Astrocyte (in vitro differentiated cells and primary cell): ENCODE data around the gene ANO2. TPM values are rescaled to one million over a fixed set of nuclear protein-coding genes. Genes with fewer than 3 reads are reported as not detected.

ENCODE experiments used
- DNase-seq: peaks from one replicate; pipeline ENCODE4 v3.0.0-alpha.2; 2010; ENCODE audit warnings: low read depth
- FAIRE-seq: peaks from 2 replicates; lab custom pipeline; 2011; peaks lifted over from hg19 to GRCh38; lab: Jason Lieb, UNC
- H2AFZ ChIP-seq: 2 replicates; pipeline ENCODE4 v1.6.0; 2012; ENCODE audit warnings: low read depth, low read length, inconsistent platforms
- H3K27ac ChIP-seq: 2 replicates; pipeline ENCODE4 v1.5.1; 2011; ENCODE audit warnings: low read depth, low read length, inconsistent platforms
- H3K27me3 ChIP-seq: 2 replicates; pipeline ENCODE4 v1.6.0; 2011; ENCODE audit warnings: low read length, inconsistent platforms; ENCODE audit not compliant: insufficient read depth
- H3K36me3 ChIP-seq: 2 replicates; pipeline ENCODE4 v1.5.1; 2011; ENCODE audit warnings: low read length, inconsistent platforms; ENCODE audit not compliant: insufficient read depth
- H3K4me1 ChIP-seq: 2 replicates; pipeline ENCODE4 v1.5.1; 2011; ENCODE audit warnings: low read length, inconsistent platforms; ENCODE audit not compliant: insufficient read depth
- H3K4me2 ChIP-seq: 2 replicates; pipeline ENCODE4 v1.6.0; 2012; ENCODE audit warnings: low read length, inconsistent platforms
- H3K4me3 ChIP-seq: 2 replicates; pipeline ENCODE4 v1.5.1; 2011; ENCODE audit warnings: low read depth, mild to moderate bottlenecking, low read length, inconsistent platforms; ENCODE audit not compliant: insufficient read depth
- H3K79me2 ChIP-seq: 2 replicates; pipeline ENCODE4 v1.6.0; 2012; ENCODE audit warnings: mild to moderate bottlenecking, low read length, inconsistent platforms; ENCODE audit not compliant: insufficient read depth
- H3K9ac ChIP-seq: 2 replicates; pipeline ENCODE4 v1.6.0; 2012; ENCODE audit warnings: mild to moderate bottlenecking, low read length, inconsistent platforms
- H3K9me3 ChIP-seq: 2 replicates; pipeline ENCODE4 v1.5.1; 2012; ENCODE audit warnings: low read depth, mild to moderate bottlenecking, low read length, inconsistent platforms; ENCODE audit not compliant: insufficient read depth
- H4K20me1 ChIP-seq: 2 replicates; pipeline ENCODE4 v1.6.0; 2012; ENCODE audit warnings: low read length, inconsistent platforms; ENCODE audit not compliant: insufficient read depth
- H3K27ac Mint-ChIP-seq: one replicate; pipeline ENCODE4 v1.8.0; 2021; ENCODE audit warnings: mild to moderate bottlenecking, mixed read lengths; ENCODE audit not compliant: unreplicated experiment
- H3K27me3 Mint-ChIP-seq: one replicate; pipeline ENCODE4 v1.8.0; 2021; ENCODE audit warnings: low read depth, mixed read lengths; ENCODE audit not compliant: unreplicated experiment
- H3K36me3 Mint-ChIP-seq: one replicate; pipeline ENCODE4 v1.8.0; 2021; ENCODE audit warnings: low read depth, mixed read lengths; ENCODE audit not compliant: unreplicated experiment
- H3K4me1 Mint-ChIP-seq: one replicate; pipeline ENCODE4 v1.8.0; 2021; ENCODE audit warnings: low read depth, mixed read lengths; ENCODE audit not compliant: unreplicated experiment
- H3K4me3 Mint-ChIP-seq: one replicate; pipeline ENCODE4 v1.8.0; 2021; ENCODE audit warnings: mild to moderate bottlenecking, moderate library complexity, mixed read lengths; ENCODE audit not compliant: unreplicated experiment
- H3K9me3 Mint-ChIP-seq: one replicate; pipeline ENCODE4 v1.8.0; 2021; ENCODE audit warnings: mild to moderate bottlenecking, mixed read lengths; ENCODE audit not compliant: unreplicated experiment
- CTCF ChIP-seq: IDR thresholded peaks from 2 replicates; pipeline ENCODE4 v1.5.1; 2011; ENCODE audit warnings: low read depth, mild to moderate bottlenecking, inconsistent platforms, low read length, moderate library complexity; ENCODE audit not compliant: insufficient read depth
- EZH2 ChIP-seq: IDR thresholded peaks from 2 replicates; pipeline ENCODE4 v1.6.1; 2012; ENCODE audit warnings: mild to moderate bottlenecking, low read length, inconsistent platforms; ENCODE audit not compliant: insufficient read depth
- total RNA-seq: library from RNA; stranded (reverse); gene quantifications from 2 replicates; pipeline ENCODE4 v1.2.1, GENCODE V29; 2021

Gene ANO2
- total RNA-seq, 1 donor from 2014 or later, result 0.93 TPM

- H3K36me3 Mint-ChIP-seq, result peaks cover 2% of the 10 kb centered on the region
- Histone ChIP-seq H3K27ac (no peak overlapping the region), H3K4me1 (no peaks in the 10 kb centered on the region), H3K36me3 (no peaks in the 10 kb centered on the region), H3K4me3 (no peak overlapping the region), H2AFZ (no peak overlapping the region), H3K4me2 (no peak overlapping the region), H3K27me3 (peaks cover 7% of the 10 kb centered on the region), H4K20me1 (no peaks in the 10 kb centered on the region), H3K9me3 (no peaks in the 10 kb centered on the region), H3K79me2 (no peaks in the 10 kb centered on the region), H3K9ac (no peak overlapping the region)
- FAIRE-seq (no peak), DNase-seq (no peak)
- no peaks in the 10 kb centered on the region for H3K4me1 Mint-ChIP-seq
- no peak overlapping the region for H3K4me3 Mint-ChIP-seq
- H3K9me3 Mint-ChIP-seq, result no peaks in the 10 kb centered on the region
- H3K27me3 Mint-ChIP-seq, result peaks cover 50% of the 10 kb centered on the region
- TF ChIP-seq CTCF, result no peak
- no peak for TF ChIP-seq EZH2
- no peak overlapping the region for H3K27ac Mint-ChIP-seq
Measured at GRCh38 chr12:5973461-5974115, 28.5 kb upstream of the ANO2 start.

GRCh38 chr12:5972387-5972786, 27.3 kb upstream of the ANO2 start:
- H3K27me3 Mint-ChIP-seq, result peaks cover 50% of the 10 kb centered on the region
- H3K4me3 Mint-ChIP-seq, result no peak overlapping the region
- Histone ChIP-seq H3K36me3 (no peaks in the 10 kb centered on the region), H3K27ac (no peak overlapping the region), H4K20me1 (no peaks in the 10 kb centered on the region), H3K4me2 (no peak overlapping the region), H3K4me3 (no peak overlapping the region), H2AFZ (no peak overlapping the region), H3K9me3 (no peaks in the 10 kb centered on the region), H3K9ac (no peak overlapping the region), H3K27me3 (peaks cover 7% of the 10 kb centered on the region), H3K79me2 (no peaks in the 10 kb centered on the region), H3K4me1 (no peaks in the 10 kb centered on the region)
- no peaks in the 10 kb centered on the region for H3K4me1 Mint-ChIP-seq
- H3K27ac Mint-ChIP-seq, result no peak overlapping the region
- H3K9me3 Mint-ChIP-seq, result no peaks in the 10 kb centered on the region
- FAIRE-seq (no peak), DNase-seq (no peak)
- TF ChIP-seq EZH2 (no peak), CTCF (no peak)
- peaks cover 2% of the 10 kb centered on the region for H3K36me3 Mint-ChIP-seq

- Mint-ChIP-seq H3K27ac (no peak overlapping the region), H3K36me3 (peaks cover 2% of the 10 kb centered on the region), H3K9me3 (no peaks in the 10 kb centered on the region), H3K4me1 (no peaks in the 10 kb centered on the region), H3K27me3 (peaks cover 48% of the 10 kb centered on the region), H3K4me3 (no peak overlapping the region)
- FAIRE-seq (no peak), DNase-seq (no peak)
- H3K4me3 ChIP-seq, result no peak overlapping the region
- peaks cover 4% of the 10 kb centered on the region for H3K27me3 ChIP-seq
- H3K9ac ChIP-seq, result no peak overlapping the region
- no peak overlapping the region for H3K4me2 ChIP-seq
- H2AFZ ChIP-seq, result no peak overlapping the region
- no peaks in the 10 kb centered on the region for H3K9me3 ChIP-seq
- no peaks in the 10 kb centered on the region for H4K20me1 ChIP-seq
- TF ChIP-seq CTCF, result no peak
- TF ChIP-seq EZH2, result no peak
- no peaks in the 10 kb centered on the region for H3K36me3 ChIP-seq
- H3K27ac ChIP-seq, result no peak overlapping the region
- H3K4me1 ChIP-seq, result no peaks in the 10 kb centered on the region
- no peaks in the 10 kb centered on the region for H3K79me2 ChIP-seq
Measured at GRCh38 chr12:5971194-5971850, 26.3 kb upstream of the ANO2 start.
